Breast epithelium (tissue), 4 donors: ENCODE data around the gene BBOF1. TPM values are rescaled to one million over a fixed set of nuclear protein-coding genes. Genes with fewer than 3 reads are reported as not detected.
A peak's percentile ranks its signal among the peaks of the same experiment; 100 is the strongest.
"Not testable (repeated sequence)": the region's sequence is repeated elsewhere in the genome, so short reads cannot be mapped to it uniquely, and the experiment has no call there.

Source experiments
- DNase-seq, 2 donors: peaks; one replicate each; pipeline ENCODE4 v3.0.0-alpha.2; 2019; ENCODE audit warnings: low spot score in 2 of 2
- H3K27ac ChIP-seq, 2 donors: fragments of 200-600 bp; sonication (generic) in 1 of 2; one replicate each; pipeline ENCODE4 v1.5.1; 2016 to 2019; ENCODE audit warnings: mild to moderate bottlenecking in 1 of 2
- H3K27me3 ChIP-seq, 2 donors: fragments of 200-600 bp; sonication (generic) in 1 of 2; one replicate each; pipeline versions ENCODE4 v1.5.1 to v1.6.0; 2017 to 2019; ENCODE audit warnings: control low read depth in 1 of 2, mild to moderate bottlenecking in 1 of 2
- H3K36me3 ChIP-seq: fragments of 200-600 bp; one replicate; pipeline ENCODE4 v1.5.1; 2019
- H3K4me1 ChIP-seq, 2 donors: fragments of 200-600 bp; sonication (generic); one replicate each; pipeline ENCODE4 v1.5.1; 2016 to 2019; ENCODE audit warnings: control low read depth in 1 of 2
- H3K4me3 ChIP-seq, 3 donors: fragments of 200-600 bp; sonication (generic); 1 replicate in 2 of 3; 2 replicates in 1 of 3; pipeline ENCODE4 v1.5.1; 2016 to 2019; ENCODE audit warnings: mild to moderate bottlenecking in 3 of 3, moderate library complexity in 2 of 3
- H3K9me3 ChIP-seq, 2 donors: fragments of 200-600 bp; sonication (generic) in 1 of 2; one replicate each; pipeline ENCODE4 v1.5.1; 2016 to 2019; ENCODE audit warnings: control low read depth in 1 of 2
- CTCF ChIP-seq, 3 donors: fragments of 450-650 bp; IDR thresholded peaks; one replicate each; pipeline ENCODE4 v1.5.1; 2016 to 2017; ENCODE audit warnings: antibody characterized with exemption in 3 of 3, mild to moderate bottlenecking in 3 of 3, moderate library complexity in 3 of 3
- POLR2A ChIP-seq: fragments of 450-650 bp; IDR thresholded peaks from one replicate; pipeline ENCODE4 v1.6.1; 2016; ENCODE audit warnings: antibody characterized with exemption, mild to moderate bottlenecking, moderate library complexity
- POLR2AphosphoS5 ChIP-seq, 3 donors: sonication (generic); formaldehyde crosslinking; IDR thresholded peaks; one replicate each; pipeline ENCODE4 v1.6.1; 2017; ENCODE audit warnings: antibody characterized with exemption in 3 of 3
- intact Hi-C: fragments of 100-400 bp; cut with DNase I; formaldehyde crosslinking; loops from one replicate; pipeline ENCODE4 v1.15.1; 2023; ENCODE audit warnings: low total_unique reads
- total RNA-seq, 3 donors: library from RNA; depleted of rRNA; stranded (reverse); fragments of >200 nt; gene quantifications; one replicate each; pipeline ENCODE4 v1.1.0, GENCODE V29; 2016

BBOF1 gene
- total RNA-seq, result 10 to 100 TPM; 10.6 to 24.9 (median 18.7) TPM

GRCh38 chr14:74018586-74019407 is at the start of gene BBOF1, which contains the start of gene ENTPD5:
BBOF1 (plus strand) TSS chr14:74019349; CDS start chr14:74019479, 130 bp downstream.
ENTPD5 (minus strand) TSS chr14:74019288; CDS start chr14:73988102, 31,186 bp downstream.
- peak; percentile 14 for TF ChIP-seq POLR2A
- peak; percentile 11 to 59 (median 26) for TF ChIP-seq POLR2AphosphoS5 (IDR thresholded peaks at IDR 0.05)
- TF ChIP-seq CTCF (IDR thresholded peaks at IDR 0.05), result peak in 1 of 3 donors; percentile 12
- Histone ChIP-seq H3K4me3 (peak within 1 kb of the TSS; percentile 83 to 89 (median 89)), H3K27me3 (no peaks in the 10 kb centered on the region), H3K9me3 (no peaks in the 10 kb centered on the region), H3K4me1 (peaks cover 0 to 9% of the 10 kb centered on the region in 2 donors), H3K27ac (peak within 1 kb of the TSS; percentile 98 to 99), H3K36me3 (no peaks in the 10 kb centered on the region)
- intact Hi-C loops, result no loop called here
- peak; percentile 71 to 78 for DNase-seq

GRCh38 chr14:73973497-73973896 is 45.7 kb upstream of the BBOF1 start:
- Histone ChIP-seq H3K4me3 (no peak overlapping the region), H3K4me1 (no peaks in the 10 kb centered on the region), H3K9me3 (no peaks in the 10 kb centered on the region), H3K27ac (no peak overlapping the region), H3K27me3 (no peaks in the 10 kb centered on the region), H3K36me3 (no peaks in the 10 kb centered on the region)
- DNase-seq, result no peak
- TF ChIP-seq CTCF (IDR thresholded peaks at IDR 0.05) (no peak), POLR2AphosphoS5 (IDR thresholded peaks at IDR 0.05) (no peak), POLR2A (no peak)
- intact Hi-C loops, result no loop called here

- Histone ChIP-seq H3K4me3 (no peak overlapping the region), H3K9me3 (no peaks in the 10 kb centered on the region), H3K36me3 (no peaks in the 10 kb centered on the region), H3K4me1 (no peaks in the 10 kb centered on the region), H3K27me3 (no peaks in the 10 kb centered on the region), H3K27ac (no peak overlapping the region)
- TF ChIP-seq POLR2A, result no peak
- no peak for TF ChIP-seq POLR2AphosphoS5 (IDR thresholded peaks at IDR 0.05)
- TF ChIP-seq CTCF (IDR thresholded peaks at IDR 0.05), result no peak
- intact Hi-C loops, result no loop called here
- no peak for DNase-seq
These were observed 43.0 kb upstream of the BBOF1 start for GRCh38 chr14:73976125-73976524.

- H3K4me3 ChIP-seq, result no peak overlapping the region
- no peak for DNase-seq
- intact Hi-C loops, result no loop called here
- H3K36me3 ChIP-seq, result no peaks in the 10 kb centered on the region
- no peaks in the 10 kb centered on the region for H3K4me1 ChIP-seq
- no peaks in the 10 kb centered on the region for H3K27me3 ChIP-seq
- H3K9me3 ChIP-seq, result no peaks in the 10 kb centered on the region
- peak overlapping the region; percentile 7 to 35 for H3K27ac ChIP-seq
- TF ChIP-seq POLR2AphosphoS5 (IDR thresholded peaks at IDR 0.05), result no peak
- TF ChIP-seq CTCF (IDR thresholded peaks at IDR 0.05), result no peak
- no peak for TF ChIP-seq POLR2A
These were observed 41.3 kb upstream of the BBOF1 start for GRCh38 chr14:73977896-73978295.

GRCh38 chr14:73988065-73988464 is 31.1 kb upstream of the BBOF1 start:
- Histone ChIP-seq H3K4me3 (no peak overlapping the region), H3K27me3 (no peaks in the 10 kb centered on the region), H3K4me1 (no peaks in the 10 kb centered on the region), H3K27ac (no peak overlapping the region), H3K36me3 (no peaks in the 10 kb centered on the region), H3K9me3 (no peaks in the 10 kb centered on the region)
- TF ChIP-seq POLR2A (no peak), POLR2AphosphoS5 (IDR thresholded peaks at IDR 0.05) (no peak), CTCF (IDR thresholded peaks at IDR 0.05) (no peak)
- DNase-seq, result no peak
- intact Hi-C loops, result no loop called here

GRCh38 chr14:73988656-73989055 is 30.5 kb upstream of the BBOF1 start:
- DNase-seq, intact Hi-C loops, H3K36me3 ChIP-seq, H3K4me3 ChIP-seq, H3K9me3 ChIP-seq, H3K27ac ChIP-seq, H3K4me1 ChIP-seq, H3K27me3 ChIP-seq: not testable (repeated sequence)
